Upper lobe of left lung (tissue), 6 donors: Measurements from ENCODE around the gene NHLRC1. TPM values are rescaled to one million over a fixed set of nuclear protein-coding genes. Genes with fewer than 3 reads are reported as not detected.

ENCODE experiments used
- ATAC-seq, 2 donors: fragments of 200-7000 bp; cut with Tn5 transposase; one replicate each; pipeline ENCODE4 v1.9.1; 2022; ENCODE audit warnings: mild to moderate bottlenecking in 2 of 2, moderate library complexity in 2 of 2; ENCODE audit not compliant: low FRiP score in 2 of 2
- DNase-seq, 2 donors: peaks; one replicate each; pipeline ENCODE4 v3.0.0-alpha.2; 2019 to 2020
- H3K27ac ChIP-seq, 4 donors: fragments of 200-600 bp; sonication (generic); one replicate each; pipeline ENCODE4 v1.5.1; 2016 to 2019
- H3K27me3 ChIP-seq, 4 donors: fragments of 200-600 bp; sonication (generic); one replicate each; pipeline ENCODE4 v1.5.1; 2017 to 2019
- H3K36me3 ChIP-seq, 4 donors: fragments of 200-600 bp; sonication (generic); one replicate each; pipeline ENCODE4 v1.5.1; 2016 to 2019
- H3K4me1 ChIP-seq, 4 donors: fragments of 200-600 bp; sonication (generic); one replicate each; pipeline ENCODE4 v1.5.1; 2018 to 2019
- H3K4me3 ChIP-seq, 4 donors: fragments of 200-600 bp; sonication (generic); one replicate each; pipeline ENCODE4 v1.5.1; 2017 to 2019; ENCODE audit warnings: mild to moderate bottlenecking in 2 of 4, moderate library complexity in 1 of 4
- H3K9me3 ChIP-seq, 4 donors: fragments of 200-600 bp; sonication (generic); one replicate each; pipeline ENCODE4 v1.5.1; 2018 to 2019
- EP300 ChIP-seq, 4 donors: sonication (generic); formaldehyde crosslinking; IDR thresholded peaks; one replicate each; pipeline ENCODE4 v1.5.1; 2017; ENCODE audit warnings: antibody characterized with exemption in 4 of 4, control low read depth in 2 of 4
- POLR2A ChIP-seq, 4 donors: fragments of 450-650 bp; IDR thresholded peaks; one replicate each; pipeline ENCODE4 v1.5.1; 2016 to 2017; ENCODE audit warnings: antibody characterized with exemption in 4 of 4, mild to moderate bottlenecking in 2 of 4
- POLR2AphosphoS5 ChIP-seq, 2 donors: sonication (generic); formaldehyde crosslinking; IDR thresholded peaks; one replicate each; pipeline ENCODE4 v1.5.1; 2017; ENCODE audit warnings: antibody characterized with exemption in 2 of 2
- WGBS, 2 donors: methylation state at CpG; one replicate each; pipeline ENCODE4 v1.1.5; 2017 to 2018; 5-methylcytosine and 5-hydroxymethylcytosine counted together
- total RNA-seq, 6 donors: library from RNA; depleted of rRNA in 4 of 6; stranded (reverse); fragments of >200 nt in 4 of 6; gene quantifications; one replicate each; pipeline versions ENCODE4 v1.1.0 to v1.2.1, GENCODE V29; 2016 to 2021
- TF ChIP-seq, protein P1 (sequence below), 6 experiments: fragments of 450-650 bp in 4 of 6; fragments of 200-600 bp in 2 of 6; sonication (generic) in 2 of 6; IDR thresholded peaks; one replicate each; pipeline ENCODE4 v1.5.1; 2016 to 2019; ENCODE audit warnings: antibody characterized with exemption in 6 of 6
- donor health status: DM: no; HTN: no; CAD: no; lungs with moderate emphysema.
- donor health status: DM: no; HTN: yes; CAD: no; lungs with severe emphysema.

Gene NHLRC1
- total RNA-seq, 6 donors from 2014 or later, result 1.9 to 4.1 (median 3.0) TPM; not detected in 2

DNA sequence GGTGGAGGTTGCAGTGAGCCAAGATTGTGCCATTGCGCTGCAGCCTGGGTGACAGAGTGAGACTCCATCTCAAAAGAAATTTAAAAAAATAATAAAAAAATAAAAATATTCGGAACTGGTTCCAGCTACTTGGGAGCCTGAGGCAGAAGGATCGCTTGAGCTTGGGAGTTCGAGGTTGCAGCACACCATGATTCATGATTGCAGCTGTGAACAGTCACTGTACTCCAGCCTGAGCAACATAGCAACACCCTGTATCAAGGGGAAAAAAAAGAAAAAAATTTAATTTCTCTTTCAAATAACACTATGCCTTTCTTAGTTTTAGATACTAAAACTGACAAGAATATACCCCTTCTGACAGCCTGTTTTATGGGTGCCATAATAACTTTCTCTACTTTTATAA is 43.3 kb upstream of the NHLRC1 start:
- Histone ChIP-seq H3K4me1 (no peaks in the 10 kb centered on the region), H3K27me3 (no peaks in the 10 kb centered on the region), H3K4me3 (no peak overlapping the region), H3K9me3 (no peaks in the 10 kb centered on the region), H3K27ac (peak overlapping the region in 1 of 4 donors; percentile 22), H3K36me3 (peaks cover 6 to 86% (median 32%) of the 10 kb centered on the region in 4 donors)
- 89 to 90% methylated on average over 4 of the region's 4 CpGs for WGBS, 2 donors
- TF ChIP-seq POLR2A (IDR thresholded peaks at IDR 0.05) (no peak), POLR2AphosphoS5 (IDR thresholded peaks at IDR 0.05) (no peak), EP300 (IDR thresholded peaks at IDR 0.05) (no peak)
- TF ChIP-seq, protein P1, sequence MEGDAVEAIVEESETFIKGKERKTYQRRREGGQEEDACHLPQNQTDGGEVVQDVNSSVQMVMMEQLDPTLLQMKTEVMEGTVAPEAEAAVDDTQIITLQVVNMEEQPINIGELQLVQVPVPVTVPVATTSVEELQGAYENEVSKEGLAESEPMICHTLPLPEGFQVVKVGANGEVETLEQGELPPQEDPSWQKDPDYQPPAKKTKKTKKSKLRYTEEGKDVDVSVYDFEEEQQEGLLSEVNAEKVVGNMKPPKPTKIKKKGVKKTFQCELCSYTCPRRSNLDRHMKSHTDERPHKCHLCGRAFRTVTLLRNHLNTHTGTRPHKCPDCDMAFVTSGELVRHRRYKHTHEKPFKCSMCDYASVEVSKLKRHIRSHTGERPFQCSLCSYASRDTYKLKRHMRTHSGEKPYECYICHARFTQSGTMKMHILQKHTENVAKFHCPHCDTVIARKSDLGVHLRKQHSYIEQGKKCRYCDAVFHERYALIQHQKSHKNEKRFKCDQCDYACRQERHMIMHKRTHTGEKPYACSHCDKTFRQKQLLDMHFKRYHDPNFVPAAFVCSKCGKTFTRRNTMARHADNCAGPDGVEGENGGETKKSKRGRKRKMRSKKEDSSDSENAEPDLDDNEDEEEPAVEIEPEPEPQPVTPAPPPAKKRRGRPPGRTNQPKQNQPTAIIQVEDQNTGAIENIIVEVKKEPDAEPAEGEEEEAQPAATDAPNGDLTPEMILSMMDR (IDR thresholded peaks at IDR 0.05), result no peak
- ATAC-seq, result no peak
- no peak for DNase-seq

DNA sequence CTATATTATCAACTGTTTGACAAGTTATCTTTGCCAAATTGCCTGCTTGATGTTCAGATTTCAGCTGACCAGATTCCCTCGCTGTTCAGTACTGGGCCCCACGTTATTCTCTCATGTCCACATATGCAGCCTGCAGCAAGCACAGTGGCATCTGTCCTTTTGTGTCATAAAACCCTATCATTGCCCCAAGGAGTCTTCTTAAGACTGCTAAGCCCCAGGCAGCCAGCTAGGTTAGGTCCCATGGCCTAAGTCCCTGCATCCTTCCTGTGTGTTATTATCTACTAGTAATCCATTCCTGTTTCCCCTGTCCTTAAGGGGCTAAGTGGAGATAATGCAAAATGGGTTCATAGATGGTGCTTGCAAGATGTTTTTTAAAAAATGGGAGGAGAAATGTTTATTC is 39.9 kb upstream of the NHLRC1 start:
- H3K4me1 ChIP-seq, result no peaks in the 10 kb centered on the region
- no peak for TF ChIP-seq EP300 (IDR thresholded peaks at IDR 0.05)
- no peak for TF ChIP-seq POLR2A (IDR thresholded peaks at IDR 0.05)
- no peak for TF ChIP-seq POLR2AphosphoS5 (IDR thresholded peaks at IDR 0.05)
- TF ChIP-seq, protein P1 (IDR thresholded peaks at IDR 0.05), result no peak
- H3K9me3 ChIP-seq, result no peaks in the 10 kb centered on the region
- H3K4me3 ChIP-seq, result no peak overlapping the region
- 87 to 91% methylated on average over 2 of the region's 2 CpGs for WGBS, 2 donors
- ATAC-seq, result no peak
- H3K27me3 ChIP-seq, result no peaks in the 10 kb centered on the region
- no peak overlapping the region for H3K27ac ChIP-seq
- DNase-seq, result no peak
- peaks cover 6 to 65% (median 15%) of the 10 kb centered on the region in 4 donors for H3K36me3 ChIP-seq

DNA sequence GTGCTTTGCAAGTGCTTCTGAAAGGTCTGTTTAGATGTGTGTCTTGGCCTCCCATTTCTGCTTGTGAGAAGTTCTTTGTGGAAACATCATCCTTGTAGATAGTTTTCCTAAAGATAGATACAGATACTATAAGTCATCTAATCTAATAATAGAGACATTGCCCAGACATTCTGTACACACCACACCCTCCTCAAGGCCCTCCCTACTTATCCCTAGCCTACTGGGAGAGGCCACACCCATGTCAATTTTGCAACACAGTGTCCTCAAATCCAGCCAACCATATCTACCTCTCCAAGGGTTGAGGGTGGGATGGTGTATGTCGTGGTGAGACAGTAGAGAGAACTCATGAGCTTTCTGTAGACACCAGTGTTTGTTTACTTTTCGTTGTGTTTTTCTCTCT is 39.0 kb upstream of the NHLRC1 start:
- Histone ChIP-seq H3K9me3 (no peaks in the 10 kb centered on the region), H3K4me1 (peaks cover 0 to 3% (median 2%) of the 10 kb centered on the region in 4 donors), H3K27me3 (no peaks in the 10 kb centered on the region), H3K4me3 (no peak overlapping the region), H3K27ac (no peak overlapping the region), H3K36me3 (peaks cover 5 to 56% (median 14%) of the 10 kb centered on the region in 4 donors)
- WGBS, 2 donors, result 88 to 89% methylated on average over 2 of the region's 2 CpGs
- peak in 1 of 2 donors; percentile 79 for ATAC-seq
- DNase-seq, result no peak
- TF ChIP-seq POLR2A (IDR thresholded peaks at IDR 0.05), result no peak
- TF ChIP-seq EP300 (IDR thresholded peaks at IDR 0.05), result no peak

DNA sequence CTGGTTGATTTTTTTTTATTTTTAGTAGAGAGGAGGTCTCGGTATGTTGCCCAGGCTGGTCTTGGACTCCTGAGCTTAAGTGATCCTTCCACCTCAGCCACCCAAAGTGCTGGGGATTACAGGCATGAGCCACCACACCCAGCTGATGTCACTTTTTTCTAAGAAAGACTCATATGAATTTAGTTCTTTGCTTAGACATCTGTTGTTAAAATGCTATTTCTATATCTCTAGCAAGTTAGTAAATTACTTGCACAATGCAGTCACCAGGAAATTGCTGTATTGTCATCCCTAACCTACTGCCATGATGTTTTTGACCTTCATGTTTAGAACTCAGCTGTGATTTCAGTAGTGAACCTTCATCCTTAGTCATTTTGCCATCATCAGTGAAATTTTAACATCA is 38.4 kb upstream of the NHLRC1 start:
- Histone ChIP-seq H3K36me3 (peaks cover 5 to 50% (median 14%) of the 10 kb centered on the region in 4 donors), H3K4me3 (no peak overlapping the region), H3K4me1 (peaks cover 4 to 7% (median 7%) of the 10 kb centered on the region in 4 donors), H3K9me3 (no peaks in the 10 kb centered on the region), H3K27me3 (no peaks in the 10 kb centered on the region), H3K27ac (no peak overlapping the region)
- WGBS, 2 donors, result 90 to 100% methylated on average over 1 of the region's 1 CpG
- no peak for TF ChIP-seq EP300 (IDR thresholded peaks at IDR 0.05)
- TF ChIP-seq, protein P1 (IDR thresholded peaks at IDR 0.05), result no peak
- no peak for TF ChIP-seq POLR2AphosphoS5 (IDR thresholded peaks at IDR 0.05)
- TF ChIP-seq POLR2A (IDR thresholded peaks at IDR 0.05), result no peak
- ATAC-seq (peak in 1 of 2 donors; percentile 64), DNase-seq (no peak)

DNA sequence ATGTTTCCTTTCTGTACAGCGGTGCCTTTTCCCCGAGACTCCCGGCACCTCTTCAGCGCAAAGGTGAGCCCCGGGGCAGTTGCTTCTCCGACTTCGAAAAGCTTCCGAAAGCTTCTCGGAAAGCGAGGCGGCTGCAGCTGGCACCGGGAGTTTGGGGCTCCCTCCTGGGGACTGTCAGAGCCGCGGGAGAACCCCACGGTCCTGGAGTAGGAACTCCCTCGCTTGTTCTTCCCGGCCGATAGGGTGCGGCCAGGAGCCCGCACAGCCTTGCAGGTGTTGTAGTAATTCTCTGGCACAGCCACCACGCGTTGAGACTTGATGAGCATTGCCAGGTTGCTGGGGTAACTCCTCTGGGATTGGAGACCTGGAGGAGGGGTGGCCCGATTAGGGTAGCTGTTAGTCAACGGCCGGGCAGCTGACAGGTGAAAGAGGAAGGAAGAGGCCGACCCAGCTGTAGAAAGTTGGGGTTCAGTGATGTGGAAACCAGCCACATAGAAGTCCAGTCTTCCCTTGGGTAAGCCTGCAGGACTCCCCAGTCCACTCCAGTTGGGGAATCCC is 33.5 kb upstream of the NHLRC1 start:
- peaks cover 0 to 10% (median 0%) of the 10 kb centered on the region in 4 donors for H3K36me3 ChIP-seq
- TF ChIP-seq, protein P1 (IDR thresholded peaks at IDR 0.05), result peak in 5 of 6 experiments; percentile 6 to 40 (median 10)
- no peak for TF ChIP-seq EP300 (IDR thresholded peaks at IDR 0.05)
- peak in 1 of 2 donors; percentile 47 for TF ChIP-seq POLR2AphosphoS5 (IDR thresholded peaks at IDR 0.05)
- no peak for TF ChIP-seq POLR2A (IDR thresholded peaks at IDR 0.05)
- H3K4me1 ChIP-seq, result peaks cover 19 to 27% (median 23%) of the 10 kb centered on the region in 4 donors
- H3K4me3 ChIP-seq, result peak overlapping the region; percentile 92 to 99 (median 96)
- no peaks in the 10 kb centered on the region for H3K9me3 ChIP-seq
- DNase-seq (peak in 1 of 2 donors; percentile 94), ATAC-seq (peak; percentile 38 to 75)
- no peaks in the 10 kb centered on the region for H3K27me3 ChIP-seq
- H3K27ac ChIP-seq, result peak overlapping the region; percentile 91 to 96 (median 93)
- WGBS, 2 donors, result 0 to 1% methylated on average over 7 to 26 of the region's 26 CpGs
